IMR-90 (cell line): ENCODE data around the gene MRTFB. TPM values are rescaled to one million over a fixed set of nuclear protein-coding genes. Genes with fewer than 3 reads are reported as not detected.

ENCODE experiments used
- ATAC-seq: fragments of 200-7000 bp; cut with Tn5 transposase; 2 replicates; pipeline ENCODE4 v1.9.1; 2020; ENCODE audit warnings: low read depth, mild to moderate bottlenecking, moderate library complexity
- BruUV-seq: library from RNA; stranded (reverse); fragments of 400-500 nt; replicated peaks from 2 replicates; lab custom pipeline; 2021; lab: Mats Ljungman, UMichigan
- CTCF ChIA-PET: fragments of 300-600 bp; formaldehyde crosslinking; extraction: SDS; loops from one replicate; lab custom pipeline; 2021; ENCODE audit warnings: antibody characterized with exemption; lab: Yijun Ruan, JAX
- POLR2A ChIA-PET: fragments of 300-600 bp; sonication (Branson Sonifier 250); formaldehyde crosslinking; loops from one replicate; lab custom pipeline; 2022; ENCODE audit warnings: antibody characterized with exemption; ENCODE audit not compliant: unreplicated experiment; lab: Charles Lee
- DNase-seq: peaks from one replicate; pipeline ENCODE4 v3.0.0; 2013
- H2AFZ ChIP-seq: replicated peaks from 2 replicates; pipeline ENCODE3; 2013; ENCODE audit warnings: low read length, mild to moderate bottlenecking; ENCODE audit not compliant: poor library complexity
- H2AK5ac ChIP-seq: 2 replicates; pipeline ENCODE4 v1.6.1; 2013; ENCODE audit warnings: low read depth, low read length, inconsistent platforms
- H2AK9ac ChIP-seq: replicated peaks from 2 replicates; pipeline ENCODE3; 2013; ENCODE audit warnings: mild to moderate bottlenecking, low read depth, low read length, moderate library complexity; ENCODE audit not compliant: poor library complexity
- H2BK120ac ChIP-seq: 2 replicates; pipeline ENCODE4 v1.6.1; 2013; ENCODE audit warnings: low read depth, low read length, inconsistent platforms
- H2BK15ac ChIP-seq: 3 replicates; pipeline ENCODE4 v1.6.1; 2013; ENCODE audit warnings: low read depth, low read length, inconsistent platforms
- H2BK20ac ChIP-seq: 2 replicates; pipeline ENCODE4 v1.6.1; 2013; ENCODE audit warnings: low read depth, mild to moderate bottlenecking, inconsistent platforms, low read length, moderate library complexity
- H2BK5ac ChIP-seq: 2 replicates; pipeline ENCODE4 v1.6.1; 2013; ENCODE audit warnings: mild to moderate bottlenecking, low read depth, low read length, inconsistent platforms; ENCODE audit not compliant: poor library complexity, severe bottlenecking
- H3K14ac ChIP-seq: replicated peaks from 2 replicates; pipeline ENCODE4 v1.6.1; 2013; ENCODE audit warnings: low read depth, low read length, inconsistent platforms
- H3K18ac ChIP-seq: 2 replicates; pipeline ENCODE4 v1.6.1; 2013; ENCODE audit warnings: low read depth, low read length, control low read depth
- H3K23ac ChIP-seq: 2 replicates; pipeline ENCODE4 v1.6.1; 2013; ENCODE audit warnings: low read depth, low read length, inconsistent platforms
- H3K27ac ChIP-seq: 2 replicates; pipeline ENCODE4 v1.5.1; 2013; ENCODE audit warnings: mild to moderate bottlenecking, control low read depth, low read length; ENCODE audit not compliant: insufficient read depth
- H3K27me3 ChIP-seq: 2 replicates; pipeline ENCODE4 v1.6.1; 2013; ENCODE audit warnings: low read length; ENCODE audit not compliant: control insufficient read depth, insufficient read depth
- H3K36me3 ChIP-seq: 2 replicates; pipeline ENCODE4 v1.6.1; 2013; ENCODE audit warnings: low read length, mixed read lengths; ENCODE audit not compliant: control insufficient read depth, insufficient read depth
- H3K4ac ChIP-seq: 2 replicates; pipeline ENCODE4 v1.6.1; 2013; ENCODE audit warnings: low read depth, low read length, inconsistent platforms
- H3K4me1 ChIP-seq: 2 replicates; pipeline ENCODE4 v1.6.1; 2013; ENCODE audit warnings: low read length, mixed read lengths; ENCODE audit not compliant: control insufficient read depth, insufficient read depth
- H3K4me2 ChIP-seq: 2 replicates; pipeline ENCODE4 v1.6.1; 2013; ENCODE audit warnings: low read depth, mild to moderate bottlenecking, control low read depth, low read length, moderate library complexity
- H3K4me3 ChIP-seq: 2 replicates; pipeline ENCODE4 v1.5.1; 2013; ENCODE audit warnings: low read depth, mild to moderate bottlenecking, control low read depth, low read length, moderate library complexity; ENCODE audit not compliant: insufficient read depth
- H3K56ac ChIP-seq: 2 replicates; pipeline ENCODE4 v1.6.1; 2013; ENCODE audit warnings: low read length, inconsistent platforms; ENCODE audit not compliant: insufficient read depth; ENCODE audit errors: extremely low read depth
- H3K79me1 ChIP-seq, 2 experiments: 2 replicates each; pipeline ENCODE4 v1.6.1; 2013; ENCODE audit warnings: low read length in 2 of 2, inconsistent platforms in 1 of 2, low read depth in 1 of 2
- H3K9ac ChIP-seq: 2 replicates; pipeline ENCODE4 v1.6.1; 2013; ENCODE audit warnings: low read depth, low read length, control low read depth
- H3K9me1 ChIP-seq: 2 replicates; pipeline ENCODE4 v1.6.1; 2013; ENCODE audit warnings: low read length, inconsistent platforms; ENCODE audit not compliant: insufficient read depth
- H3K9me3 ChIP-seq: 2 replicates; pipeline ENCODE4 v1.6.1; 2013; ENCODE audit warnings: low read length; ENCODE audit not compliant: control insufficient read depth, insufficient read depth
- H4K20me1 ChIP-seq: 2 replicates; pipeline ENCODE4 v1.6.1; 2013; ENCODE audit warnings: low read length, inconsistent platforms; ENCODE audit not compliant: insufficient read depth
- H4K5ac ChIP-seq: 2 replicates; pipeline ENCODE4 v1.6.1; 2013; ENCODE audit warnings: mild to moderate bottlenecking, low read depth, low read length, control low read depth
- H4K8ac ChIP-seq, 2 experiments: 2 replicates each; pipeline ENCODE4 v1.6.1; 2013; ENCODE audit warnings: low read depth in 2 of 2, low read length in 2 of 2, control low read depth in 1 of 2, inconsistent platforms in 1 of 2
- H4K91ac ChIP-seq: 2 replicates; pipeline ENCODE4 v1.6.1; 2013; ENCODE audit warnings: low read depth, low read length, inconsistent platforms; ENCODE audit not compliant: insufficient read depth
- BHLHE40 ChIP-seq: fragments of 150-350 bp; IDR thresholded peaks from 2 replicates; pipeline ENCODE4 v1.6.1; 2016; ENCODE audit warnings: mild to moderate bottlenecking, low read depth, low read length
- CEBPB ChIP-seq: IDR thresholded peaks from 2 replicates; pipeline ENCODE4 v1.6.1; 2012; ENCODE audit warnings: low read depth, low read length, improper control_type of control experiment
- CHD1 ChIP-seq: IDR thresholded peaks from 2 replicates; pipeline ENCODE4 v1.6.1; 2012; ENCODE audit warnings: low read depth, low read length, improper control_type of control experiment
- CTCF ChIP-seq: conservative IDR thresholded peaks from 2 replicates; pipeline ENCODE4 v1.5.1; 2012; ENCODE audit warnings: mild to moderate bottlenecking, low read depth, low read length, improper control_type of control experiment
- ELK1 ChIP-seq: fragments of 150-350 bp; IDR thresholded peaks from 2 replicates; pipeline ENCODE4 v1.6.1; 2016; ENCODE audit warnings: low read depth, mild to moderate bottlenecking, low read length, moderate library complexity, borderline replicate concordance
- FOS ChIP-seq: fragments of 150-350 bp; IDR thresholded peaks from 2 replicates; pipeline ENCODE4 v1.6.1; 2016; ENCODE audit warnings: low read depth, low read length
- MAFK ChIP-seq: IDR thresholded peaks from 2 replicates; pipeline ENCODE4 v1.6.1; 2012; ENCODE audit warnings: low read depth, low read length, improper control_type of control experiment
- MAZ ChIP-seq: IDR thresholded peaks from 2 replicates; pipeline ENCODE4 v1.6.1; 2012; ENCODE audit warnings: low read depth, mild to moderate bottlenecking, low read length, improper control_type of control experiment, moderate library complexity, borderline replicate concordance
- MXI1 ChIP-seq: IDR thresholded peaks from 2 replicates; pipeline ENCODE4 v1.6.1; 2012; ENCODE audit warnings: low read depth, mild to moderate bottlenecking, low read length, moderate library complexity, borderline replicate concordance
- NFE2L2 ChIP-seq: fragments of 150-350 bp; IDR thresholded peaks from 2 replicates; pipeline ENCODE4 v1.6.1; 2016; ENCODE audit warnings: low read depth, mild to moderate bottlenecking, low read length
- POLR2A ChIP-seq: IDR thresholded peaks from 2 replicates; pipeline ENCODE4 v1.6.1; 2012; ENCODE audit warnings: mild to moderate bottlenecking, low read depth, low read length
- RAD21 ChIP-seq: IDR thresholded peaks from 2 replicates; pipeline ENCODE4 v1.6.1; 2012; ENCODE audit warnings: low read length, improper control_type of control experiment
- RCOR1 ChIP-seq: IDR thresholded peaks from 2 replicates; pipeline ENCODE4 v1.6.1; 2012; ENCODE audit warnings: mild to moderate bottlenecking, low read length, improper control_type of control experiment; ENCODE audit not compliant: insufficient replicate concordance
- RFX5 ChIP-seq: IDR thresholded peaks from 2 replicates; pipeline ENCODE4 v1.8.0; 2012; ENCODE audit warnings: low read depth, mild to moderate bottlenecking, low read length, moderate library complexity
- SMC3 ChIP-seq: fragments of 150-350 bp; IDR thresholded peaks from 2 replicates; pipeline ENCODE4 v1.6.1; 2016; ENCODE audit warnings: low read depth, mild to moderate bottlenecking, antibody characterized with exemption, low read length, moderate library complexity
- USF2 ChIP-seq: fragments of 150-350 bp; IDR thresholded peaks from 2 replicates; pipeline ENCODE4 v1.6.1; 2017; ENCODE audit warnings: mild to moderate bottlenecking, antibody characterized with exemption, low read length, low read depth
- WGBS, 2 experiments: methylation state at CpG; one replicate each; pipeline versions ENCODE4 v1.1.5 to v1.1.7; 2013; ENCODE audit warnings: missing lambda C conversion rate in 2 of 2; ENCODE audit not compliant: insufficient read length in 1 of 2; ENCODE audit errors: extremely low coverage in 2 of 2; 5-methylcytosine and 5-hydroxymethylcytosine counted together
- dilution Hi-C: fragments of 300-500 bp; cut with HindIII; formaldehyde crosslinking; loops from one replicate; pipeline ENCODE4 v1.14.3; 2018; ENCODE audit warnings: low sequenced_read_pairs; ENCODE audit not compliant: unreplicated experiment
- in situ Hi-C: fragments of 300-500 bp; cut with MboI; formaldehyde crosslinking; loops from 3 replicates; pipeline ENCODE4 v1.14.3; 2019; ENCODE audit warnings: low sequenced_read_pairs, inconsistent platforms, mixed read lengths
- intact Hi-C: fragments of 100-400 bp; cut with micrococcal nuclease; formaldehyde crosslinking; loops from 2 replicates; pipeline ENCODE4 v1.10.0; 2022
- polyA plus RNA-seq, 3 experiments: library from polyadenylated mRNA; depleted of rRNA; stranded (reverse); fragments of >200 nt; gene quantifications; 2 replicates each; pipeline ENCODE4 v1.2.3, GENCODE V29; 2012; ENCODE audit warnings: low replicate concordance in 1 of 3
- total RNA-seq: library from RNA; depleted of rRNA; stranded (reverse); fragments of >200 nt; gene quantifications from 2 replicates; pipeline ENCODE4 v1.2.3, GENCODE V29; 2012

Gene MRTFB
- total and polyA plus RNA-seq, 2 of the 4 experiments (the other 2 are of a cell fraction), result 4.4 to 5.4 TPM

GRCh38 chr16:14175086-14175485, 104.0 kb downstream of the MRTFB start:
- Histone ChIP-seq H3K4me1 (no peaks in the 10 kb centered on the region; the same call in 1 of the 2 replicates), H4K5ac (no peak overlapping the region), H3K27me3 (no peaks in the 10 kb centered on the region), H2BK15ac (no peak overlapping the region), H3K9me3 (no peaks in the 10 kb centered on the region), H3K36me3 (no peaks in the 10 kb centered on the region), H4K91ac (no peak overlapping the region), H2BK20ac (no peak overlapping the region), H3K79me1 (peaks cover 0 to 6% of the 10 kb centered on the region in 2 experiments; a peak in 2 of 4 replicates), H3K14ac (no peak overlapping the region), H4K8ac (no peak overlapping the region), H3K4ac (no peak overlapping the region), H2AFZ (no peak overlapping the region), H2BK5ac (no peak overlapping the region), H3K18ac (no peak overlapping the region), H3K23ac (no peak overlapping the region), H2AK9ac (no peak overlapping the region), H3K9me1 (peaks cover 5% of the 10 kb centered on the region), H3K4me3 (no peak overlapping the region), H4K20me1 (no peaks in the 10 kb centered on the region; the same call in 1 of the 2 replicates), H3K27ac (no peak overlapping the region), H3K56ac (no peak overlapping the region), H3K9ac (no peak overlapping the region), H3K4me2 (no peak overlapping the region), H2BK120ac (no peak overlapping the region), H2AK5ac (no peak overlapping the region)
- ATAC-seq (no peak), DNase-seq (no peak)
- no peak for TF ChIP-seq USF2
- TF ChIP-seq CEBPB, result no peak
- no peak for TF ChIP-seq RAD21
- TF ChIP-seq SMC3, result no peak
- no peak for TF ChIP-seq CHD1
- no peak for TF ChIP-seq FOS
- TF ChIP-seq CTCF, result no peak
- TF ChIP-seq NFE2L2, result no peak
- no peak for TF ChIP-seq BHLHE40
- TF ChIP-seq MAZ, result no peak
- TF ChIP-seq MXI1, result no peak
- TF ChIP-seq RCOR1, result no peak
- TF ChIP-seq POLR2A, result no peak
- TF ChIP-seq ELK1, result no peak
- TF ChIP-seq MAFK, result no peak
- TF ChIP-seq RFX5, result no peak
- no TSS peak for BruUV-seq
- dilution Hi-C loops (no loop called here), in situ Hi-C loops (no loop called here), intact Hi-C loops (no loop called here)
- no CpG with 5 or more reads among the region's 3 CpGs for WGBS, 2 experiments
- ChIA-PET CTCF (interaction anchor here (0.6 kb wide), 1 partner anchor 389 kb away, joined by 4 read pairs; no protein-coding TSS in a partner anchor), POLR2A (no interaction called here)
